ENCODE results near the gene WNK4.
"Not testable (repeated sequence)": the region's sequence is repeated elsewhere in the genome, so short reads cannot be mapped to it uniquely, and the experiment has no call there.

The WNK4 gene

GRCh38 chr17:42779936-42780850 is at the start of gene WNK4:
Gene WNK4 (plus strand): TSS chr17:42780610. CDS start chr17:42780699, 89 bp downstream.
- no peak for DNase-seq

GRCh38 chr17:42740699-42741098 is 39.7 kb upstream of the WNK4 start:
- DNase-seq = no peak

GRCh38 chr17:42742916-42743315 is 37.5 kb upstream of the WNK4 start:
- DNase-seq = not testable (repeated sequence)

GRCh38 chr17:42743595-42744282 is 36.7 kb upstream of the WNK4 start:
- DNase-seq = no peak

- DNase-seq = peak; percentile 80
Observed at GRCh38 chr17:42744283-42744805, 36.1 kb upstream of the WNK4 start.

GRCh38 chr17:42744806-42745617 is 35.4 kb upstream of the WNK4 start, which contains the start of gene EZH1:
Gene EZH1 (minus strand): TSS chr17:42745040. CDS start chr17:42728941, 16,099 bp downstream.
- peak; percentile 94 for DNase-seq

GRCh38 chr17:42748202-42748907 is 32.1 kb upstream of the WNK4 start:
- DNase-seq = no peak

GRCh38 chr17:42748908-42749798 is 31.3 kb upstream of the WNK4 start:
- DNase-seq = no peak

GRCh38 chr17:42750739-42751344 is 29.6 kb upstream of the WNK4 start:
- no peak for DNase-seq

GRCh38 chr17:42751628-42752027 is 28.8 kb upstream of the WNK4 start:
- no peak for DNase-seq

GRCh38 chr17:42754782-42755181 is 25.6 kb upstream of the WNK4 start:
- no peak for DNase-seq

GRCh38 chr17:42759982-42760651 is 20.3 kb upstream of the WNK4 start:
- no peak for DNase-seq

GRCh38 chr17:42760652-42761581 is 19.5 kb upstream of the WNK4 start, which contains the start of gene RAMP2:
Gene RAMP2 (plus strand): TSS chr17:42761227. CDS start chr17:42761262, 35 bp downstream.
- no peak for DNase-seq

GRCh38 chr17:42761638-42762037 is 18.8 kb upstream of the WNK4 start:
- no peak for DNase-seq

GRCh38 chr17:42766124-42766523 is 14.3 kb upstream of the WNK4 start:
- no peak for DNase-seq

- DNase-seq = no peak
Observed at GRCh38 chr17:42767512-42767911, 12.9 kb upstream of the WNK4 start.

GRCh38 chr17:42768006-42768405 is 12.4 kb upstream of the WNK4 start:
- not testable (repeated sequence) for DNase-seq

GRCh38 chr17:42769964-42770363 is 10.4 kb upstream of the WNK4 start:
- not testable (repeated sequence) for DNase-seq

- no peak for DNase-seq
Observed at GRCh38 chr17:42772945-42773289, 7.5 kb upstream of the WNK4 start.
